ENCODE data around the gene DHRS4.
"Not testable (repeated sequence)": the region's sequence is repeated elsewhere in the genome, so short reads cannot be mapped to it uniquely, and the experiment has no call there.

DHRS4 gene

DNA sequence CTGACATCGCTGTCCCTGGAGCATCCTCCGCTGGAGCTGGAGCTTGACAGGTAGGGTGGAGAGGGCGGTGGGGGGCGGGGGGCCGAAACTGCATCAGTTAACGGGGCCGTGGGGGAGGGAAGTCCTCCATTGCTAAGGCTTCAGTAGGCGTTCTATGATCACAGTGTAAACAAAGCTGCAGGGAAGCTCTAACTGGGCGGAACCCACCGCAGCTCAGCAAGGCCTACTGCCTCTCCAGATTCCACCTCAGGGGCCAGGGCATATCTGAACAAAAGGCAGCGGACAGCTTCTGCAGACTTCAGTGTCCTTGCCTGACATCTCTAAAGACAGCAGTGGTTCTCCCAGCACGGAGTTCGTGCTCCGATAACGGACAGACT is 16.7 kb downstream of the DHRS4 start:
- not testable (repeated sequence) for H3K4me1 ChIP-seq (ENCODE audit: control insufficient read depth, insufficient read depth, low read length); H3K27me3 ChIP-seq (ENCODE audit: control insufficient read depth, insufficient read depth, low read length); H3K9ac ChIP-seq (ENCODE audit: low read length); H3K4me3 ChIP-seq (ENCODE audit: low read length); H3K27ac ChIP-seq (ENCODE audit: low read depth, low read length); H3K36me3 ChIP-seq (ENCODE audit: control insufficient read depth, insufficient read depth, low read length)

GRCh38 chr14:23973178-23973577 is 19.6 kb downstream of the DHRS4 start:
- H3K9ac ChIP-seq (ENCODE audit: low read length); H3K27me3 ChIP-seq (ENCODE audit: control insufficient read depth, insufficient read depth, low read length); H3K27ac ChIP-seq (ENCODE audit: low read depth, low read length); H3K4me1 ChIP-seq (ENCODE audit: control insufficient read depth, insufficient read depth, low read length); H3K4me3 ChIP-seq (ENCODE audit: low read length); H3K36me3 ChIP-seq (ENCODE audit: control insufficient read depth, insufficient read depth, low read length): not testable (repeated sequence)

DNA sequence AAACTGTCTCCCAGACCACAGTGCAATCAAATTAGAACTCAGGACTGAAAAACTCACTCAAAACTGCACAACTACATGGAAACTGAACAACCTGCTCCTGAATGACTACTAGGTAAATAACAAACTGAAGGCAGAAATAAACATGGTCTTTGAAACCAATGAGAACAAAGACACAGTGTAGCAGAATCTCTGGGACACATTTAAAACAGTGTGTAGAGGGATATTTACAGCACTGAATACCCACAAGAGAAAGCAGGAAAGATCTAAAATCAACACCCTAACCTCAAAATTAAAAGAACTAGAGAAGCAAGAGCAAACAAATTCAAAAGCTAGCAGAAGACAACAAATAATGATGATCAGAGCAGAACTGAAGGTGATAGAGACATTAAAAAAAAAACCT is 20.5 kb downstream of the DHRS4 start:
- not testable (repeated sequence) for H3K9ac ChIP-seq (ENCODE audit: low read length); H3K4me3 ChIP-seq (ENCODE audit: low read length); H3K36me3 ChIP-seq (ENCODE audit: control insufficient read depth, insufficient read depth, low read length); H3K27me3 ChIP-seq (ENCODE audit: control insufficient read depth, insufficient read depth, low read length); H3K27ac ChIP-seq (ENCODE audit: low read depth, low read length); H3K4me1 ChIP-seq (ENCODE audit: control insufficient read depth, insufficient read depth, low read length)

DNA sequence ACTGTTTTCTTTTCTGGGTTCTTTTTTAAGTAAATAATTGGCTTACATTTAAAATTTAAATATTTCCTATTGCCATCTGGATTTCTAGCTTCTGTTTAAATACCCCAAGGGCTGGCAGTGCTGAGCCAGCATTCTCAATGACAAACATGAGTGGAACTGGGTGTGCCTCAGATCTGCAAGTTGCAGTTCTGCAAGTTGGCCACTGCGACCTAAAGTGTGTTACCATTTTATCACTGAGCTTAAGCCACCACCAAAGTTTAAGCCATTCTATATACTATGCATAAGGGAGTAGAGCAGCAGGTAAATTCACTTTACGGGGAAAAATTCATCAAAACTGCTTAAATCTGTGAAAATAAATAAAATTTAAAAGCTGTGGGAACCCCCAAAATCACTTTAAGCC is 23.6 kb downstream of the DHRS4 start:
- not testable (repeated sequence) for H3K27me3 ChIP-seq (ENCODE audit: control insufficient read depth, insufficient read depth, low read length); H3K4me3 ChIP-seq (ENCODE audit: low read length); H3K27ac ChIP-seq (ENCODE audit: low read depth, low read length); H3K36me3 ChIP-seq (ENCODE audit: control insufficient read depth, insufficient read depth, low read length); H3K9ac ChIP-seq (ENCODE audit: low read length); H3K4me1 ChIP-seq (ENCODE audit: control insufficient read depth, insufficient read depth, low read length)

- not testable (repeated sequence) for H3K4me1 ChIP-seq (ENCODE audit: control insufficient read depth, insufficient read depth, low read length); H3K27me3 ChIP-seq (ENCODE audit: control insufficient read depth, insufficient read depth, low read length); H3K36me3 ChIP-seq (ENCODE audit: control insufficient read depth, insufficient read depth, low read length); H3K9ac ChIP-seq (ENCODE audit: low read length); H3K4me3 ChIP-seq (ENCODE audit: low read length); H3K27ac ChIP-seq (ENCODE audit: low read depth, low read length)
Observed at GRCh38 chr14:23981951-23982813, 28.6 kb downstream of the DHRS4 start.

DNA sequence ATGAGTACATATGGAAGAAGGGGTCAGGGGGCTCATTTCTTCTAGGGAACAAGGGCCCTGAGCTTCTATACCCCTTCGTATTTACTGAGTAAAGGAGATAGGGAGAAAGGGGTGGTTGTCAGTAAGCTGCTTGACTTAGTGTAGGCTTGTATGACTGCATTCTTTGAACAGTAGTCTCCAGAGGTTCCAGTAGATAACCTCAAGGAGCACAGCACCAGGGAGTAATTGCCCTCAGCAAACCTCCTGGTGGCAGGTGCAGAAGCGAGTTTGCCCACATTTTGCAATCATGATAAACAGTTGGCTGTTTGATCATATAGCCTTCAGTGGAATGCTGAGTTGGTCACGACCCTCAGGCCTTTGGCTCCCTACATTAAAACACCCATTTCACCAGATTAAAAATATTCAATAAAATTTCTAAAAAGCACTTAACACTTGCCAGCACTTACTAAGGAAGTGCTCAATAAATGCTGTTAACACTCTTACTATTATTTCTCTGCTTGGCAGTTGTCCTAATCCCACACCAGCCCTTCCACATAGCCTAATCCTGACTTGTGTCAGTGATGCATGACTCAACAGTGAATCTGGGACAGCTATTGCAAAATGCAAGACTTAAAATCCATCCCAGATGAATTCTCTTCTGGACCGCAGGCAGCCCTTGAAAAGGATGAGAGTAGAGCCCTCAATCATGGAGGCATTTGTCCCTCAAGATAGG is 31.5 kb downstream of the DHRS4 start:
- H3K9ac ChIP-seq (ENCODE audit: low read length) = no peak overlapping the region
- peaks cover 4% of the 10 kb centered on the region for H3K4me1 ChIP-seq (ENCODE audit: control insufficient read depth, insufficient read depth, low read length)
- H3K4me3 ChIP-seq (ENCODE audit: low read length) = no peak overlapping the region
- H3K36me3 ChIP-seq (ENCODE audit: control insufficient read depth, insufficient read depth, low read length) = no peaks in the 10 kb centered on the region
- no peaks in the 10 kb centered on the region for H3K27me3 ChIP-seq (ENCODE audit: control insufficient read depth, insufficient read depth, low read length)
- H3K27ac ChIP-seq (ENCODE audit: low read depth, low read length) = no peak overlapping the region

- not testable (repeated sequence) for H3K9ac ChIP-seq (ENCODE audit: low read length)
- peak overlapping the region; percentile 32 for H3K4me3 ChIP-seq (ENCODE audit: low read length)
Observed at GRCh38 chr14:23988223-23988606, 34.6 kb downstream of the DHRS4 start.

DNA sequence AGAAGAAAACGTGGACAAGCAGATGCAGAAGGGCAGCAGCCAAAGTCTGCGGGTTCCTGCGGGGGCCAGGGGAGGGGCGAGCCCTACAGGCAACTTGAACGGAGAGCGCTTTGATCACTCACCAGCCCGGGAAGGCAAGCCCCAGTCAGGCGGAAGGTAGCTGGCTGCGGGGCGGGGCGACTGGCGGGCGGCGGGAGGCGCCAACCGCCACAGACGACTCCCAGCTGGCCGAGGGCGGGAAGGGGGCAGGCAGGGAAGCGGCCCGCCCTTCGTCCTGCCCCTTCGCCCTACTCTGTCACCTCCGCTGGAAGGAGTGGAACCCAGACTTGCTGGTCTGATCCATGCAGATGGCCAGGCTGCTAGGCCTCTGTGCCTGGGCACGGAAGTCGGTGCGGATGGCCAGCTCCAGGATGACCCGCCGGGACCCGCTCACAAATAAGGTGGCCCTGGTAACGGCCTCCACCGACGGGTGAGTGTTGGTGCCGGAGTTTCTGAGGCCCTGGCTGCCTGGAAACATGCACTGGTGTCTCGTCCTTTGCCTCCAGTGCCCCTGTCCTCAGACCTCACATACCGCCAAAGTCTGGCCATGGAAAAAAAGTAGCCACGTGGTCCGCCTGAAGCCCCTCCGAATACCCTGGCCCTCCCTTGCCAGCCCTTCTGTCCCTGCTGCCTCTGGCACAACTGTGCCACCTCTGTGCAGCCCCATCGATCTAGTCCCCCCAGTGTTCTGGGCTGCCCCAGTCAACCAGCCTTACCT is 35.2 kb downstream of the DHRS4 start, which contains the start of gene DHRS4L2:
Gene DHRS4L2 (plus strand): TSS at position 323 of the 757 bp plus-strand sequence. CDS start 19 bp downstream, at position 342.
- not testable (repeated sequence) for H3K4me1 ChIP-seq (ENCODE audit: control insufficient read depth, insufficient read depth, low read length); H3K36me3 ChIP-seq (ENCODE audit: control insufficient read depth, insufficient read depth, low read length); H3K27me3 ChIP-seq (ENCODE audit: control insufficient read depth, insufficient read depth, low read length)
- H3K27ac ChIP-seq (ENCODE audit: low read depth, low read length) = peak within 1 kb of the TSS; percentile 7
- peak within 1 kb of the TSS; percentile 74 for H3K4me3 ChIP-seq (ENCODE audit: low read length)
- peak within 1 kb of the TSS; percentile 49 for H3K9ac ChIP-seq (ENCODE audit: low read length)

More at GRCh38 chr14:23988223-23988606, 34.6 kb downstream of the DHRS4 start:
- peak overlapping the region; percentile 7 for H3K27ac ChIP-seq (ENCODE audit: low read depth, low read length)
- not testable (repeated sequence) for H3K36me3 ChIP-seq (ENCODE audit: control insufficient read depth, insufficient read depth, low read length); H3K27me3 ChIP-seq (ENCODE audit: control insufficient read depth, insufficient read depth, low read length); H3K4me1 ChIP-seq (ENCODE audit: control insufficient read depth, insufficient read depth, low read length)

GRCh38 chr14:23989734-23990445 is 36.3 kb downstream of the DHRS4 start:
- not testable (repeated sequence) for H3K4me1 ChIP-seq (ENCODE audit: control insufficient read depth, insufficient read depth, low read length); H3K9ac ChIP-seq (ENCODE audit: low read length); H3K27me3 ChIP-seq (ENCODE audit: control insufficient read depth, insufficient read depth, low read length); H3K27ac ChIP-seq (ENCODE audit: low read depth, low read length); H3K4me3 ChIP-seq (ENCODE audit: low read length); H3K36me3 ChIP-seq (ENCODE audit: control insufficient read depth, insufficient read depth, low read length)

DNA sequence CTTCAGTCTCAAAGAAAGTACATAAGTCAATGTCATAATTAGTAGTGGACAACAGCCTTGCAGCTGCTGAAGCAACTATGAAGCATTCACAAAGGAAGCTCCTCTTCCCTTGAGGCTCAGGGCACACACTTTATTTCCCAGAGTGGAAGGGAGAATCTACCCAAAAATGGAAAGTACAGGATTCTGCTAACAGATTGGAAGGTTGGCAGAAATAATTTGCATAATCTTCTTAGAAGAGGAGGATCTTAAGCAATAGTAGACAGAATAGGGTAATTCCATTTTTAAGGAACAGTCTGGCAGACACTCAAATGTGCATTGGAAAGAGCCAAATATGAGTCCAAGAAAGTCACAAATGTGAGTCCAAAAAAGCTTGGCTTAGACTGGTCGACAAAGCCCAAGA is 37.4 kb downstream of the DHRS4 start:
- not testable (repeated sequence) for H3K4me3 ChIP-seq (ENCODE audit: low read length); H3K36me3 ChIP-seq (ENCODE audit: control insufficient read depth, insufficient read depth, low read length); H3K9ac ChIP-seq (ENCODE audit: low read length); H3K4me1 ChIP-seq (ENCODE audit: control insufficient read depth, insufficient read depth, low read length); H3K27ac ChIP-seq (ENCODE audit: low read depth, low read length); H3K27me3 ChIP-seq (ENCODE audit: control insufficient read depth, insufficient read depth, low read length)

- H3K27ac ChIP-seq (ENCODE audit: low read depth, low read length); H3K27me3 ChIP-seq (ENCODE audit: control insufficient read depth, insufficient read depth, low read length); H3K36me3 ChIP-seq (ENCODE audit: control insufficient read depth, insufficient read depth, low read length); H3K9ac ChIP-seq (ENCODE audit: low read length); H3K4me1 ChIP-seq (ENCODE audit: control insufficient read depth, insufficient read depth, low read length); H3K4me3 ChIP-seq (ENCODE audit: low read length): not testable (repeated sequence)
Observed at GRCh38 chr14:23993042-23993441, 39.5 kb downstream of the DHRS4 start.

- H3K4me1 ChIP-seq (ENCODE audit: control insufficient read depth, insufficient read depth, low read length); H3K4me3 ChIP-seq (ENCODE audit: low read length); H3K27ac ChIP-seq (ENCODE audit: low read depth, low read length); H3K9ac ChIP-seq (ENCODE audit: low read length); H3K27me3 ChIP-seq (ENCODE audit: control insufficient read depth, insufficient read depth, low read length); H3K36me3 ChIP-seq (ENCODE audit: control insufficient read depth, insufficient read depth, low read length): not testable (repeated sequence)
Observed at GRCh38 chr14:23996009-23996408, 42.4 kb downstream of the DHRS4 start.
